ENCODE results near the gene ZNF69. TPM values are rescaled to one million over a fixed set of nuclear protein-coding genes. Genes with fewer than 3 reads are reported as not detected.
"Not testable (repeated sequence)": the region's sequence is repeated elsewhere in the genome, so short reads cannot be mapped to it uniquely, and the experiment has no call there.

ZNF69 gene
- total and polyA plus RNA-seq, 2 donors (not counting 1 experiment from before 2014, with no cell fraction given) = 0.92 to 2.1 TPM

- no peak overlapping the region for H3K4me3 Mint-ChIP-seq
- Histone ChIP-seq H3K9me3 (ENCODE audit: control extremely low read depth in 1 of 3, control insufficient read depth in 2 of 3, insufficient read depth in 1 of 3, low read length in 2 of 3) (peaks cover 0 to 3% (median 0%) of the 10 kb centered on the region in 3 donors), H3K27ac (ENCODE audit: low read length in 2 of 2) (no peak overlapping the region), H3K27me3 (replicated peaks in 1 of 4; ENCODE audit: control extremely low read depth in 1 of 4, control insufficient read depth in 3 of 4, insufficient read depth in 4 of 4, low read length in 3 of 4) (no peaks in the 10 kb centered on the region), H2AFZ (ENCODE audit: insufficient read depth, low read depth, low read length, poor library complexity, severe bottlenecking) (no peak overlapping the region), H3K4me1 (ENCODE audit: control insufficient read depth in 2 of 2, insufficient read depth in 2 of 2, low read length in 2 of 2) (peaks cover 4 to 6% of the 10 kb centered on the region in 2 donors), H3K9ac (ENCODE audit: low read length) (no peak overlapping the region), H3K4me3 (ENCODE audit: control extremely low read depth in 1 of 5, extremely low read depth in 1 of 5, insufficient read depth in 1 of 5, low read depth in 2 of 5, low read length in 4 of 5) (no peak overlapping the region), H3K79me2 (ENCODE audit: control insufficient read depth, insufficient read depth, low read length) (no peaks in the 10 kb centered on the region), H3K4me2 (replicated peaks; ENCODE audit: low read depth, low read length, poor library complexity, severe bottlenecking) (no peak overlapping the region), H3K36me3 (replicated peaks in 1 of 2; ENCODE audit: control extremely low read depth in 1 of 2, control insufficient read depth in 1 of 2, extremely low read depth in 1 of 2, insufficient read depth in 2 of 2, low read length in 1 of 2) (no peaks in the 10 kb centered on the region), H4K20me1 (ENCODE audit: control insufficient read depth, insufficient read depth, low read length, poor library complexity, severe bottlenecking) (no peaks in the 10 kb centered on the region)
- WGBS (ENCODE audit: insufficient coverage) = 90% methylated on average over 2 of the region's 2 CpGs
- intact Hi-C loops (cut with micrococcal nuclease) = no loop called here
- ATAC-seq (ENCODE audit: low read depth) (no peak), DNase-seq (no peak)
- H3K4me1 Mint-ChIP-seq = peaks cover 5% of the 10 kb centered on the region
- TF ChIP-seq CTCF (IDR thresholded peaks at IDR 0.05) (no peak), EZH2 (IDR thresholded peaks at IDR 0.05; ENCODE audit: borderline replicate concordance, insufficient read depth, low read depth, low read length, poor library complexity, severe bottlenecking) (no peak)
- H3K27me3 Mint-ChIP-seq = no peaks in the 10 kb centered on the region
- ChIA-PET POLR2A (no interaction called here), CTCF (interaction anchor here (0.8 kb wide), 1 partner anchor 46 kb away, joined by 3 read pairs; the partner anchor contains the start of gene ZNF491)
- H3K9me3 Mint-ChIP-seq (ENCODE audit: insufficient read depth) = no peaks in the 10 kb centered on the region
- H3K27ac Mint-ChIP-seq = no peak overlapping the region
Observed at GRCh38 chr19:11843722-11844121, 43.9 kb upstream of the ZNF69 start.

GRCh38 chr19:11847615-11848014, 40.0 kb upstream of the ZNF69 start:
- intact Hi-C loops (cut with micrococcal nuclease) = loop anchor here (1.0 to 2.0 kb wide), 5 partner anchors 33 to 315 kb away; partner anchors contain the start of genes ZNF440, ZNF441, ZNF491 and ZNF700
- peak overlapping the region; percentile 90 for H3K4me3 Mint-ChIP-seq
- H2AFZ ChIP-seq (ENCODE audit: insufficient read depth, low read depth, low read length, poor library complexity, severe bottlenecking) = peak overlapping the region; percentile 86

More at GRCh38 chr19:11847615-11848014, 40.0 kb upstream of the ZNF69 start:
- 82% methylated on average over 6 of the region's 6 CpGs for WGBS (ENCODE audit: insufficient coverage)
- Histone ChIP-seq H3K4me1 (ENCODE audit: control insufficient read depth in 2 of 2, insufficient read depth in 2 of 2, low read length in 2 of 2) (peaks cover 20 to 24% of the 10 kb centered on the region in 2 donors), H3K36me3 (replicated peaks in 1 of 2; ENCODE audit: control extremely low read depth in 1 of 2, control insufficient read depth in 1 of 2, extremely low read depth in 1 of 2, insufficient read depth in 2 of 2, low read length in 1 of 2) (peaks cover 0 to 12% of the 10 kb centered on the region in 2 experiments), H3K79me2 (ENCODE audit: control insufficient read depth, insufficient read depth, low read length) (peaks cover 30% of the 10 kb centered on the region), H4K20me1 (ENCODE audit: control insufficient read depth, insufficient read depth, low read length, poor library complexity, severe bottlenecking) (peaks cover 33% of the 10 kb centered on the region)
- H3K27ac ChIP-seq (ENCODE audit: low read length in 2 of 2); DNase-seq; H3K4me2 ChIP-seq (replicated peaks; ENCODE audit: low read depth, low read length, poor library complexity, severe bottlenecking); H3K27me3 Mint-ChIP-seq; POLR2A ChIA-PET; H3K9me3 Mint-ChIP-seq (ENCODE audit: insufficient read depth); H3K9me3 ChIP-seq (ENCODE audit: control extremely low read depth in 1 of 3, control insufficient read depth in 2 of 3, insufficient read depth in 1 of 3, low read length in 2 of 3); H3K4me3 ChIP-seq (ENCODE audit: control extremely low read depth in 1 of 5, extremely low read depth in 1 of 5, insufficient read depth in 1 of 5, low read depth in 2 of 5, low read length in 4 of 5); ATAC-seq (ENCODE audit: low read depth); H3K27ac Mint-ChIP-seq; H3K9ac ChIP-seq (ENCODE audit: low read length); H3K27me3 ChIP-seq (replicated peaks in 1 of 4; ENCODE audit: control extremely low read depth in 1 of 4, control insufficient read depth in 3 of 4, insufficient read depth in 4 of 4, low read length in 3 of 4): not testable (repeated sequence)
- CTCF ChIA-PET = interaction anchor here (1.4 to 1.7 kb wide), 3 partner anchors 14 to 50 kb away, joined by 3 to 5 read pairs (median 3); partner anchors contain the start of gene ZNF491
- peaks cover 29% of the 10 kb centered on the region for H3K4me1 Mint-ChIP-seq

Measured in B cell (primary cell).